GM10248 (cell line): ENCODE measurements around the gene AMFR.

Source experiments
- CTCF ChIA-PET: fragments of 300-600 bp; sonication (Branson Sonifier 250); formaldehyde crosslinking; extraction: SDS; loops from one replicate; lab custom pipeline; 2021; ENCODE audit warnings: antibody characterized with exemption; lab: Yijun Ruan, JAX
- POLR2A ChIA-PET: fragments of 350-650 bp; sonication (Branson Sonifier 250); formaldehyde crosslinking; extraction: SDS; loops from one replicate; lab custom pipeline; 2020; ENCODE audit warnings: antibody characterized with exemption; lab: Yijun Ruan, JAX
- DNase-seq: peaks from one replicate; pipeline ENCODE4 v3.0.0; 2012; ENCODE audit errors: extremely low spot score
- CTCF ChIP-seq: IDR thresholded peaks from 2 replicates; pipeline ENCODE4 v1.5.1; 2012; ENCODE audit warnings: mild to moderate bottlenecking, low read depth; ENCODE audit errors: extremely low read depth, missing control alignments, control extremely low read depth

Gene AMFR

GRCh38 chr16:56348168-56349085 lies 76.9 kb downstream of the AMFR start:
- no peak for DNase-seq
- ChIA-PET POLR2A (no interaction called here), CTCF (interaction anchor here (0.7 to 2.1 kb wide), 4 partner anchors 8 to 279 kb away, joined by 3 to 9 read pairs (median 4); no protein-coding TSS in a partner anchor)
- TF ChIP-seq CTCF, result no peak

GRCh38 chr16:56347670-56348069 lies 77.7 kb downstream of the AMFR start:
- CTCF ChIA-PET, result interaction anchor here (1.4 to 2.1 kb wide), 3 partner anchors 9 to 29 kb away, joined by 4 to 9 read pairs (median 5); no protein-coding TSS in a partner anchor
- no peak for DNase-seq
- POLR2A ChIA-PET, result interaction anchor here (0.6 kb wide), 1 partner anchor 582 kb away, joined by 3 read pairs; no protein-coding TSS in a partner anchor
- TF ChIP-seq CTCF, result no peak

DNA sequence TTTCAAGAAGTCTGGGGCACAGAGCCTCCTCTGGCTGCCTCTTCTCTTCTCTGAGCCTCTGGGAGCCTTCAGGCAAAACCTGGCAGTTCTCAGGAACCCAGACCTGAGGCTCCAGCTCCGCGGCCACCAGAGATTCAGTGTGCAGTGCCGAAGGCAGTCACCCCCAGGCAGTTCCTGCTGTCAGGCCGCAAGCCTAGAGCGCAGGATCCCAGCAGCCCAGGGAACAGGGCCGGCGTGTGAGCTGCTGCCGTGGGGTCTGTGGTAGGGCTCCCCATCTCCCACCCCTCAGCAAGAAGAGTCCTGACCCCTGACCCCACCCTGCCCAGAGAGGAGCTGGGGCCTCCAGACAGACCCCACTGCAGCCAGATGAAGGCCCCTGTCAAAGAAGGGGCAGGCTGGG lies 78.2 kb downstream of the AMFR start:
- TF ChIP-seq CTCF, result no peak
- POLR2A ChIA-PET, result interaction anchor here (0.6 kb wide), 1 partner anchor 582 kb away, joined by 3 read pairs; no protein-coding TSS in a partner anchor
- DNase-seq, result no peak
- CTCF ChIA-PET, result interaction anchor here (1.4 to 2.1 kb wide), 3 partner anchors 9 to 29 kb away, joined by 4 to 9 read pairs (median 5); no protein-coding TSS in a partner anchor

- ChIA-PET CTCF (interaction anchor here (1.4 to 2.1 kb wide), 3 partner anchors 10 to 28 kb away, joined by 4 to 9 read pairs (median 5); no protein-coding TSS in a partner anchor), POLR2A (no interaction called here)
- TF ChIP-seq CTCF, result no peak
- no peak for DNase-seq
Measured at GRCh38 chr16:56346131-56346890, 79.0 kb downstream of the AMFR start.

GRCh38 chr16:56345406-56346050 lies 79.8 kb downstream of the AMFR start:
- no peak for DNase-seq
- CTCF ChIA-PET, result interaction anchor here (1.0 kb wide), 1 partner anchor 11 kb away, joined by 3 read pairs; no protein-coding TSS in a partner anchor
- POLR2A ChIA-PET, result no interaction called here
- TF ChIP-seq CTCF, result no peak
